Kidney epithelial cell (primary cell): Measurements from ENCODE around the gene B4GALNT2. TPM values are rescaled to one million over a fixed set of nuclear protein-coding genes. Genes with fewer than 3 reads are reported as not detected.

ENCODE experiments used
- DNase-seq: peaks from one replicate; pipeline ENCODE4 v3.0.0-alpha.2; 2010; ENCODE audit warnings: low read depth
- H3K27me3 ChIP-seq: 2 replicates; pipeline ENCODE4 v1.6.0; 2011; ENCODE audit warnings: low read length; ENCODE audit not compliant: control insufficient read depth, insufficient read depth
- H3K36me3 ChIP-seq: 2 replicates; pipeline ENCODE4 v1.5.1; 2011; ENCODE audit warnings: low read length; ENCODE audit not compliant: control insufficient read depth, insufficient read depth
- H3K4me3 ChIP-seq: 2 replicates; pipeline ENCODE4 v1.5.1; 2011; ENCODE audit warnings: low read depth, mild to moderate bottlenecking, control low read depth, low read length
- CTCF ChIP-seq: IDR thresholded peaks from 2 replicates; pipeline ENCODE4 v1.5.1; 2011; ENCODE audit warnings: mild to moderate bottlenecking, moderate library complexity, low read length, control low read depth, inconsistent platforms; ENCODE audit not compliant: insufficient read depth, poor library complexity, severe bottlenecking
- total RNA-seq: library from RNA; depleted of rRNA; stranded (reverse); fragments of >200 nt; gene quantifications from 2 replicates; pipeline ENCODE4 v1.2.3, GENCODE V29; 2015

B4GALNT2 gene
- total RNA-seq, 1 donor from 2014 or later: 0.50 TPM

- Histone ChIP-seq H3K27me3 (no peaks in the 10 kb centered on the region), H3K36me3 (no peaks in the 10 kb centered on the region), H3K4me3 (no peak overlapping the region)
- TF ChIP-seq CTCF: no peak
- no peak for DNase-seq
These were observed 64.9 kb downstream of the B4GALNT2 start for GRCh38 chr17:49197346-49197998.

GRCh38 chr17:49198211-49198610, 65.6 kb downstream of the B4GALNT2 start:
- TF ChIP-seq CTCF: no peak
- no peak for DNase-seq
- H3K4me3 ChIP-seq: no peak overlapping the region

GRCh38 chr17:49200423-49201083, 68.0 kb downstream of the B4GALNT2 start:
- H3K4me3 ChIP-seq: no peak overlapping the region
- TF ChIP-seq CTCF: no peak
- DNase-seq: no peak
- H3K36me3 ChIP-seq: no peaks in the 10 kb centered on the region
- no peaks in the 10 kb centered on the region for H3K27me3 ChIP-seq

More at GRCh38 chr17:49198211-49198610, 65.6 kb downstream of the B4GALNT2 start:
- no peaks in the 10 kb centered on the region for H3K36me3 ChIP-seq
- H3K27me3 ChIP-seq: no peaks in the 10 kb centered on the region

GRCh38 chr17:49201481-49201927, 68.9 kb downstream of the B4GALNT2 start:
- no peaks in the 10 kb centered on the region for H3K27me3 ChIP-seq
- no peaks in the 10 kb centered on the region for H3K36me3 ChIP-seq
- no peak for DNase-seq
- no peak overlapping the region for H3K4me3 ChIP-seq
- TF ChIP-seq CTCF: no peak

GRCh38 chr17:49203796-49204195, 71.2 kb downstream of the B4GALNT2 start:
- no peak overlapping the region for H3K4me3 ChIP-seq
- no peak for DNase-seq
- no peaks in the 10 kb centered on the region for H3K36me3 ChIP-seq
- H3K27me3 ChIP-seq: no peaks in the 10 kb centered on the region
- no peak for TF ChIP-seq CTCF
